GM12878 (cell line): ENCODE results near the gene ADCY10. TPM values are rescaled to one million over a fixed set of nuclear protein-coding genes. Genes with fewer than 3 reads are reported as not detected.

Experiments
- ATAC-seq: fragments of 200-7000 bp; cut with Tn5 transposase; 3 replicates; pipeline ENCODE4 v1.9.1; 2020; ENCODE audit warnings: mild to moderate bottlenecking, moderate library complexity
- BruUV-seq: library from RNA; stranded (reverse); fragments of 400-500 nt; replicated peaks from 2 replicates; lab custom pipeline; 2021; lab: Mats Ljungman, UMichigan
- CTCF ChIA-PET: fragments of 300-600 bp; sonication (Branson Sonifier 250); formaldehyde crosslinking; extraction: SDS; loops from one replicate; lab custom pipeline; 2021; ENCODE audit warnings: inconsistent platforms; lab: Yijun Ruan, JAX
- POLR2A ChIA-PET: fragments of 350-600 bp; formaldehyde crosslinking; extraction: SDS; loops from one replicate; lab custom pipeline; 2021; ENCODE audit warnings: inconsistent platforms; lab: Charles Lee
- RAD21 ChIA-PET: fragments of 300-600 bp; sonication (Branson Sonifier 250); formaldehyde crosslinking; loops from one replicate; lab custom pipeline; 2023; ENCODE audit warnings: antibody characterized with exemption; ENCODE audit not compliant: unreplicated experiment; lab: Charles Lee
- SMC1A ChIA-PET: fragments of 300-600 bp; sonication (Branson Sonifier 250); formaldehyde crosslinking; loops from one replicate; lab custom pipeline; 2023; ENCODE audit not compliant: unreplicated experiment, uncharacterized antibody; lab: Charles Lee
- DNase-seq: peaks from one replicate; pipeline ENCODE4 v3.0.0-alpha.2; 2011; ENCODE audit warnings: low read depth, low spot score
- FAIRE-seq: peaks from 3 replicates; lab custom pipeline; 2011; peaks lifted over from hg19 to GRCh38; lab: Jason Lieb, UNC
- H2AFZ ChIP-seq: 2 replicates; pipeline ENCODE4 v1.6.0; 2011; ENCODE audit warnings: low read depth, low read length, control low read depth; ENCODE audit not compliant: control insufficient read depth
- H3K27ac ChIP-seq: 2 replicates; pipeline ENCODE4 v1.5.1; 2011; ENCODE audit warnings: control low read depth; ENCODE audit not compliant: control insufficient read depth, insufficient read depth
- H3K27me3 ChIP-seq, 2 experiments: replicated peaks in 1 of 2; 2 replicates each; pipeline versions ENCODE4 v1.6.0 to v1.6.1; 2011; ENCODE audit warnings: low read length in 1 of 2; ENCODE audit not compliant: control insufficient read depth in 2 of 2, insufficient read depth in 2 of 2
- H3K36me3 ChIP-seq, 2 experiments: 2 replicates each; pipeline ENCODE4 v1.5.1; 2011; ENCODE audit warnings: low read length in 1 of 2; ENCODE audit not compliant: control insufficient read depth in 2 of 2, insufficient read depth in 2 of 2
- H3K4me1 ChIP-seq: 2 replicates; pipeline ENCODE4 v1.6.1; 2011; ENCODE audit warnings: mild to moderate bottlenecking, low read length, moderate library complexity, mixed read lengths; ENCODE audit not compliant: control insufficient read depth, insufficient read depth
- H3K4me2 ChIP-seq: 2 replicates; pipeline ENCODE4 v1.6.0; 2011; ENCODE audit warnings: control low read depth; ENCODE audit not compliant: control insufficient read depth, insufficient read depth
- H3K4me3 ChIP-seq: fragments of 200-600 bp; sonication (generic); 2 replicates; pipeline ENCODE4 v1.5.1; 2016
- H3K79me2 ChIP-seq: 2 replicates; pipeline ENCODE4 v1.6.0; 2011; ENCODE audit warnings: low read length; ENCODE audit not compliant: control insufficient read depth, insufficient read depth
- H3K9ac ChIP-seq: 2 replicates; pipeline ENCODE4 v1.8.0; 2011; ENCODE audit warnings: low read length, control low read depth, mixed read lengths; ENCODE audit not compliant: control insufficient read depth, insufficient read depth
- H3K9me3 ChIP-seq: replicated peaks from 3 replicates; pipeline ENCODE4 v1.5.1; 2011; ENCODE audit warnings: mild to moderate bottlenecking, low read length; ENCODE audit not compliant: control insufficient read depth, insufficient read depth
- H4K20me1 ChIP-seq: 2 replicates; pipeline ENCODE4 v1.6.0; 2011; ENCODE audit not compliant: control insufficient read depth, insufficient read depth
- ATF7 ChIP-seq: fragments of 450-650 bp; IDR thresholded peaks from 2 replicates; pipeline ENCODE4 v1.6.1; 2016; ENCODE audit warnings: low read depth, mild to moderate bottlenecking
- BCL11A ChIP-seq: IDR thresholded peaks from 2 replicates; pipeline ENCODE4 v1.6.1; 2011; ENCODE audit warnings: low read depth, low read length
- BCL3 ChIP-seq: IDR thresholded peaks from 2 replicates; pipeline ENCODE4 v1.6.1; 2011; ENCODE audit warnings: borderline replicate concordance, low read depth, mild to moderate bottlenecking, moderate library complexity, low read length; ENCODE audit not compliant: insufficient read depth, poor library complexity, severe bottlenecking
- BRCA1 ChIP-seq: IDR thresholded peaks from 2 replicates; pipeline ENCODE4 v1.6.1; 2011; ENCODE audit warnings: low read depth, low read length, improper control_type of control experiment
- CHD4 ChIP-seq: fragments of 200-600 bp; sonication (generic); IDR thresholded peaks from 2 replicates; pipeline ENCODE4 v1.6.1; 2016; ENCODE audit warnings: mild to moderate bottlenecking
- DPF2 ChIP-seq: fragments of 450-650 bp; IDR thresholded peaks from 2 replicates; pipeline ENCODE4 v1.6.1; 2017; ENCODE audit warnings: mild to moderate bottlenecking
- HSF1 ChIP-seq: fragments of 150-350 bp; IDR thresholded peaks from 2 replicates; pipeline ENCODE4 v1.6.1; 2014; ENCODE audit warnings: mild to moderate bottlenecking, low read depth, low read length
- KLF5 ChIP-seq: fragments of 450-650 bp; IDR thresholded peaks from 2 replicates; pipeline ENCODE4 v1.6.1; 2014; ENCODE audit warnings: mild to moderate bottlenecking; ENCODE audit not compliant: partially characterized antibody
- NR2C2 ChIP-seq: IDR thresholded peaks from 2 replicates; pipeline ENCODE4 v1.6.1; 2011; ENCODE audit warnings: borderline replicate concordance, low read depth; ENCODE audit not compliant: control insufficient read depth, insufficient read length
- PKNOX1 ChIP-seq: fragments of 450-650 bp; IDR thresholded peaks from 2 replicates; pipeline ENCODE4 v1.6.1; 2016; ENCODE audit warnings: mild to moderate bottlenecking
- SIN3A ChIP-seq: IDR thresholded peaks from 2 replicates; pipeline ENCODE4 v1.6.1; 2012; ENCODE audit warnings: low read depth, low read length, improper control_type of control experiment
- SMAD5 ChIP-seq: IDR thresholded peaks from 2 replicates; pipeline ENCODE4 v1.6.1; 2016; ENCODE audit warnings: antibody characterized with exemption, low read depth
- SMARCA5 ChIP-seq: fragments of 450-650 bp; IDR thresholded peaks from 2 replicates; pipeline ENCODE4 v1.6.1; 2017; ENCODE audit warnings: mild to moderate bottlenecking
- SMC3 ChIP-seq: IDR thresholded peaks from 2 replicates; pipeline ENCODE4 v1.6.1; 2011; ENCODE audit warnings: low read length, improper control_type of control experiment, borderline replicate concordance
- SUZ12 ChIP-seq: fragments of 200-600 bp; sonication (generic); IDR thresholded peaks from one replicate; pipeline ENCODE4 v1.6.1; 2018; ENCODE audit warnings: antibody characterized with exemption, mild to moderate bottlenecking; ENCODE audit not compliant: unreplicated experiment
- TCF12 ChIP-seq: IDR thresholded peaks from 2 replicates; pipeline ENCODE4 v1.6.1; 2011; ENCODE audit warnings: low read depth, mild to moderate bottlenecking, low read length
- ZNF384 ChIP-seq: IDR thresholded peaks from 2 replicates; pipeline ENCODE4 v1.6.1; 2012; ENCODE audit warnings: low read depth, mild to moderate bottlenecking, low read length, improper control_type of control experiment, borderline replicate concordance
- WGBS: methylation state at CpG from one replicate; pipeline ENCODE4 v1.1.6; 2016; ENCODE audit warnings: low lambda C conversion rate; ENCODE audit not compliant: insufficient replicate concordance, insufficient coverage; ENCODE audit errors: missing lambda C conversion rate; 5-methylcytosine and 5-hydroxymethylcytosine counted together
- in situ Hi-C: fragments of 300-500 bp; cut with MboI; formaldehyde crosslinking; loops from 9 replicates; pipeline ENCODE4 v1.14.3; 2018; ENCODE audit warnings: mixed read lengths
- intact Hi-C: fragments of 100-400 bp; cut with micrococcal nuclease; formaldehyde crosslinking; loops from one replicate; pipeline ENCODE4 v1.14.2; 2022; ENCODE audit not compliant: unreplicated experiment
- polyA plus RNA-seq, 11 experiments: library from polyadenylated mRNA; depleted of rRNA in 4 of 11; unstranded in 6 of 11; stranded (reverse) in 5 of 11; fragments of >200 nt; fragmentation: Nextera tagmentation in 4 of 11; fragmentation: Illumina TruSeq in 1 of 11; extraction: Ambion mirVana in 4 of 11; extraction: Trizol in 1 of 11; gene quantifications; 1 replicate in 1 of 11; 2 replicates in 10 of 11; pipeline versions ENCODE4 v1.2.1 to v1.2.3, GENCODE V29; 2011 to 2016; ENCODE audit warnings: inconsistent platforms in 2 of 11, missing spikeins in 2 of 11, low read depth in 1 of 11
- total RNA-seq, 4 experiments: library from RNA; depleted of rRNA in 3 of 4; stranded (reverse); fragments of >200 nt in 3 of 4; fragmentation: Illumina TruSeq in 1 of 4; extraction: Trizol in 1 of 4; gene quantifications; 2 replicates each; pipeline versions ENCODE4 v1.2.1 to v1.2.3, GENCODE V29; 2013 to 2021

The ADCY10 gene
- total and polyA plus RNA-seq, 10 of the 15 experiments (the other 5 are each of a cell fraction or from before 2014, with no cell fraction given) = 0.13 to 0.22 TPM; not detected in 8

- Histone ChIP-seq H3K79me2 (peaks cover 2% of the 10 kb centered on the region), H3K4me1 (no peaks in the 10 kb centered on the region), H3K27ac (no peak overlapping the region), H2AFZ (no peak overlapping the region), H3K9me3 (no peaks in the 10 kb centered on the region; the same call in none of the 3 replicates), H3K36me3 (peaks cover 0 to 6% of the 10 kb centered on the region in 2 experiments; a peak in 3 of 4 replicates), H3K9ac (no peak overlapping the region), H3K27me3 (no peaks in the 10 kb centered on the region), H3K4me2 (no peak overlapping the region), H3K4me3 (no peak overlapping the region), H4K20me1 (no peaks in the 10 kb centered on the region)
- no peak for FAIRE-seq
- RAD21 ChIA-PET = no interaction called here
- intact Hi-C loops = no loop called here
- 95% methylated on average over 2 of the region's 2 CpGs for WGBS
- no peak for ATAC-seq
- DNase-seq = no peak
- no TSS peak for BruUV-seq
- in situ Hi-C loops = no loop called here
- POLR2A ChIA-PET = no interaction called here
- SMC1A ChIA-PET = no interaction called here
- TF ChIP-seq ATF7 = peak; percentile 54
- TF ChIP-seq BCL11A = no peak
- TF ChIP-seq CHD4 = no peak
- no peak for TF ChIP-seq NR2C2
- CTCF ChIA-PET = no interaction called here
These were observed 42.0 kb upstream of the ADCY10 start for GRCh38 chr1:167955915-167956314.

GRCh38 chr1:167950569-167950968 is 36.6 kb upstream of the ADCY10 start:
- H3K9me3 ChIP-seq = no peaks in the 10 kb centered on the region
- SMC1A ChIA-PET = no interaction called here
- H3K27ac ChIP-seq = no peak overlapping the region
- no peaks in the 10 kb centered on the region for H3K27me3 ChIP-seq
- in situ Hi-C loops = no loop called here
- peaks cover 0 to 6% of the 10 kb centered on the region in 2 experiments; a peak in 3 of 4 replicates for H3K36me3 ChIP-seq
- no TSS peak for BruUV-seq
- H3K4me2 ChIP-seq = no peak overlapping the region
- H2AFZ ChIP-seq = no peak overlapping the region
- H3K4me1 ChIP-seq = no peaks in the 10 kb centered on the region
- DNase-seq = no peak
- CTCF ChIA-PET = no interaction called here
- WGBS = 100% methylated on average over 1 of the region's 1 CpG
- ATAC-seq = no peak
- POLR2A ChIA-PET = no interaction called here
- peaks cover 30% of the 10 kb centered on the region for H3K79me2 ChIP-seq
- no peak for FAIRE-seq
- H4K20me1 ChIP-seq = no peaks in the 10 kb centered on the region
- intact Hi-C loops = no loop called here
- RAD21 ChIA-PET = no interaction called here
- H3K9ac ChIP-seq = no peak overlapping the region
- H3K4me3 ChIP-seq = no peak overlapping the region
- no peak for TF ChIP-seq DPF2
- TF ChIP-seq KLF5 = no peak
- no peak for TF ChIP-seq SIN3A
- TF ChIP-seq SUZ12 = no peak
- TF ChIP-seq PKNOX1 = no peak
- TF ChIP-seq SMC3 = no peak
- no peak for TF ChIP-seq SMAD5
- no peak for TF ChIP-seq ZNF384
- no peak for TF ChIP-seq SMARCA5
- no peak for TF ChIP-seq BCL3
- TF ChIP-seq TCF12 = no peak
- no peak for TF ChIP-seq HSF1
- TF ChIP-seq BRCA1 = no peak
